HG03342 (cell line): ENCODE data around the gene SLC2A4RG.
"Not testable (repeated sequence)": the region's sequence is repeated elsewhere in the genome, so short reads cannot be mapped to it uniquely, and the experiment has no call there.

Source experiments
- ATAC-seq: cut with Tn5 transposase; IDR thresholded peaks from one replicate; pipeline ENCODE4 v1.9.1; 2021; ENCODE audit warnings: mild to moderate bottlenecking, moderate library complexity; ENCODE audit not compliant: unreplicated experiment

Gene SLC2A4RG

GRCh38 chr20:63773571-63774241 lies 34.1 kb downstream of the SLC2A4RG start:
- no peak for ATAC-seq

- ATAC-seq, result no peak
Observed at GRCh38 chr20:63774306-63774705, 34.7 kb downstream of the SLC2A4RG start.

GRCh38 chr20:63775096-63775978 lies 35.8 kb downstream of the SLC2A4RG start:
- ATAC-seq, result no peak

GRCh38 chr20:63776875-63777274 lies 37.3 kb downstream of the SLC2A4RG start:
- ATAC-seq, result not testable (repeated sequence)

GRCh38 chr20:63777614-63778013 lies 38.0 kb downstream of the SLC2A4RG start:
- ATAC-seq, result no peak

GRCh38 chr20:63778034-63778752 lies 38.6 kb downstream of the SLC2A4RG start:
- no peak for ATAC-seq

- no peak for ATAC-seq
Observed at GRCh38 chr20:63778857-63779256, 39.3 kb downstream of the SLC2A4RG start.

GRCh38 chr20:63781181-63781580 lies 41.6 kb downstream of the SLC2A4RG start:
- no peak for ATAC-seq

GRCh38 chr20:63782051-63782471 lies 42.5 kb downstream of the SLC2A4RG start:
- no peak for ATAC-seq

GRCh38 chr20:63782521-63782971 lies 43.0 kb downstream of the SLC2A4RG start:
- no peak for ATAC-seq

- ATAC-seq, result no peak
Observed at GRCh38 chr20:63783970-63784369, 44.4 kb downstream of the SLC2A4RG start.

GRCh38 chr20:63785691-63786131 lies 46.1 kb downstream of the SLC2A4RG start:
- no peak for ATAC-seq

- no peak for ATAC-seq
Observed at GRCh38 chr20:63787302-63787701, 47.7 kb downstream of the SLC2A4RG start.

- no peak for ATAC-seq
Observed at GRCh38 chr20:63787749-63788148, 48.2 kb downstream of the SLC2A4RG start.

GRCh38 chr20:63789836-63790571 lies 50.4 kb downstream of the SLC2A4RG start:
- ATAC-seq, result no peak

GRCh38 chr20:63790572-63791168 lies 51.1 kb downstream of the SLC2A4RG start:
- no peak for ATAC-seq

- no peak for ATAC-seq
Observed at GRCh38 chr20:63791497-63792156, 52.1 kb downstream of the SLC2A4RG start.

GRCh38 chr20:63792866-63793265 lies 53.3 kb downstream of the SLC2A4RG start:
- no peak for ATAC-seq
